ENCODE data around the gene OR2AG1. TPM values are rescaled to one million over a fixed set of nuclear protein-coding genes. Genes with fewer than 3 reads are reported as not detected.
"Not testable (repeated sequence)": the region's sequence is repeated elsewhere in the genome, so short reads cannot be mapped to it uniquely, and the experiment has no call there.

OR2AG1 gene
- total and polyA plus RNA-seq, 2 experiments from 2014 or later, result not detected

- no peaks in the 10 kb centered on the region for H3K9me2 ChIP-seq (ENCODE audit: insufficient read depth)
- DNase-seq, result no peak
- WGBS, 2 experiments (ENCODE audit: low coverage in 1 of 2, low lambda C conversion rate in 2 of 2, missing lambda C conversion rate in 2 of 2), result 51 to 55% methylated on average over 4 of the region's 4 CpGs
- no peaks in the 10 kb centered on the region for H3K36me3 ChIP-seq (ENCODE audit: low read depth)
- 0 out of 2 replicates have a peak, but pooled peaks cover 2% of the 10 kb centered on the region for H3K4me1 ChIP-seq (ENCODE audit: insufficient read depth)
- H3K27me3 ChIP-seq (replicated peaks; ENCODE audit: insufficient read depth), result no peaks in the 10 kb centered on the region
- no peaks in the 10 kb centered on the region; the same call in 1 of the 2 replicates for H3F3A ChIP-seq (ENCODE audit: insufficient read depth)
- H3K79me2 ChIP-seq (ENCODE audit: insufficient read depth), result no peaks in the 10 kb centered on the region
- no peak overlapping the region for H3K4me2 ChIP-seq (ENCODE audit: unreplicated experiment)
- H2AFZ ChIP-seq, result no peak overlapping the region
- H3K9me3 ChIP-seq (ENCODE audit: low read depth), result no peaks in the 10 kb centered on the region
- H3K27ac ChIP-seq, result no peak overlapping the region
- H3K9ac ChIP-seq, result no peak overlapping the region
- H4K20me1 ChIP-seq (ENCODE audit: insufficient read depth), result no peaks in the 10 kb centered on the region
- no peak for TF ChIP-seq EZH2phosphoT487 (IDR thresholded peaks at IDR 0.05; ENCODE audit: insufficient read depth, low read depth)
- no peak for TF ChIP-seq EZH2 (IDR thresholded peaks at IDR 0.05; ENCODE audit: insufficient read depth, poor library complexity, severe bottlenecking)
- in situ Hi-C loops (cut with MboI), result no loop called here
- H3K4me3 ChIP-seq, result no peak overlapping the region
Measured at GRCh38 chr11:6794639-6795038, 11.8 kb downstream of the OR2AG1 start.

DNA sequence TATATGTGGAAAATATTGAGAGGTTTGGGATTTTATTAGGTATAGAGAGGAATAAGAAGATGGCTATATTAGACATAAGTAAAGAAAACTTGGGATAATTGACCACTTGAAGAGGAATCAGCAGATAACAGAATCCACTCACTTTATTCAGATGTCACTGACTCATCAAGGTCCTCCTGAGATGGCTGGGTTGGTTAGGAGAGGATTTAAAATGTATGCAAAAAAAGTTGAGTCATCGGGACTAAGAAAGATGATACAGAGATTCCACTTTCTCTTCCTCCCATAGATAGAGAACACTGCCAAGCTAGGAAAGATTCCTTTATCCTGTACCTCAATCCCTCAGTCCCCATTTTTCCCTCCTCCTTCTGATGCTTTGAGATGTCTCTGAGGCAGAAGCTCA is 16.6 kb downstream of the OR2AG1 start, which contains the start of gene OR6A2:
TSS of gene OR6A2 (minus strand) at position 288 of the 400 bp plus-strand sequence. CDS start 3,981 bp downstream, outside the sequence.
- Histone ChIP-seq H3K79me2 (ENCODE audit: insufficient read depth) (no peaks in the 10 kb centered on the region), H3K4me3 (no peak within 1 kb of the TSS), H3K4me2 (ENCODE audit: unreplicated experiment) (no peak within 1 kb of the TSS), H3K9me2 (ENCODE audit: insufficient read depth) (no peaks in the 10 kb centered on the region), H3F3A (ENCODE audit: insufficient read depth) (no peaks in the 10 kb centered on the region; the same call in 1 of the 2 replicates), H3K9ac (no peak within 1 kb of the TSS), H3K9me3 (ENCODE audit: low read depth) (no peaks in the 10 kb centered on the region), H4K20me1 (ENCODE audit: insufficient read depth) (no peaks in the 10 kb centered on the region), H3K4me1 (ENCODE audit: insufficient read depth) (0 out of 2 replicates have a peak, but pooled peaks cover 3% of the 10 kb centered on the region), H2AFZ (no peak within 1 kb of the TSS), H3K36me3 (ENCODE audit: low read depth) (no peaks in the 10 kb centered on the region), H3K27ac (no peak within 1 kb of the TSS), H3K27me3 (replicated peaks; ENCODE audit: insufficient read depth) (no peaks in the 10 kb centered on the region)
- peak; percentile 70 for DNase-seq
- in situ Hi-C loops (cut with MboI), result no loop called here
- WGBS, 2 experiments (ENCODE audit: low coverage in 1 of 2, low lambda C conversion rate in 2 of 2, missing lambda C conversion rate in 2 of 2), result 50 to 54% methylated on average over 1 of the region's 1 CpG
- no peak for TF ChIP-seq EZH2phosphoT487 (IDR thresholded peaks at IDR 0.05; ENCODE audit: insufficient read depth, low read depth)
- no peak for TF ChIP-seq EZH2 (IDR thresholded peaks at IDR 0.05; ENCODE audit: insufficient read depth, poor library complexity, severe bottlenecking)

DNA sequence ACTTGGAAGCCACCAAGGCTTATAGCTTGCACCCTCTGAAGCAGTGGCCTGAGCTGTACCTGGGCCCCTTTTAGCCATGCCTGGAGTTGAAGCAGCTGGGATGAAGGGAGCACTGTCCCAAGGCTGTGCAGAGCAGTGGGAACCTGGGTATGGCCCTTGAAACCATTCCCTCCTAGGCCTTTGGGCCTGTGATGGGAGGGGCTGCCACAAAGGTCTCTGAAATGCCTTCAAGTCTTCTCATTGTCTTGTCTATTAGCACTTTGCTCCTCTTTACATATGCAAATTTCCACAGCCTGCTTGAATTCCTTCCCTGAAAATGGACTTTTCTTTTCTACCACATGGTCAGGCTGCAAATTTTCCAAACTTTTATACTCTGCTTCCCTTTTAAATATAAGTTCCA is 18.3 kb downstream of the OR2AG1 start:
- H3K27ac ChIP-seq; H3F3A ChIP-seq (ENCODE audit: insufficient read depth); H3K79me2 ChIP-seq (ENCODE audit: insufficient read depth); H3K4me3 ChIP-seq; H2AFZ ChIP-seq; H3K9me3 ChIP-seq (ENCODE audit: low read depth); H4K20me1 ChIP-seq (ENCODE audit: insufficient read depth); H3K4me1 ChIP-seq (ENCODE audit: insufficient read depth); in situ Hi-C loops (cut with MboI); DNase-seq; H3K27me3 ChIP-seq (replicated peaks; ENCODE audit: insufficient read depth); H3K9me2 ChIP-seq (ENCODE audit: insufficient read depth); H3K36me3 ChIP-seq (ENCODE audit: low read depth); H3K4me2 ChIP-seq (ENCODE audit: unreplicated experiment); H3K9ac ChIP-seq: not testable (repeated sequence)

DNA sequence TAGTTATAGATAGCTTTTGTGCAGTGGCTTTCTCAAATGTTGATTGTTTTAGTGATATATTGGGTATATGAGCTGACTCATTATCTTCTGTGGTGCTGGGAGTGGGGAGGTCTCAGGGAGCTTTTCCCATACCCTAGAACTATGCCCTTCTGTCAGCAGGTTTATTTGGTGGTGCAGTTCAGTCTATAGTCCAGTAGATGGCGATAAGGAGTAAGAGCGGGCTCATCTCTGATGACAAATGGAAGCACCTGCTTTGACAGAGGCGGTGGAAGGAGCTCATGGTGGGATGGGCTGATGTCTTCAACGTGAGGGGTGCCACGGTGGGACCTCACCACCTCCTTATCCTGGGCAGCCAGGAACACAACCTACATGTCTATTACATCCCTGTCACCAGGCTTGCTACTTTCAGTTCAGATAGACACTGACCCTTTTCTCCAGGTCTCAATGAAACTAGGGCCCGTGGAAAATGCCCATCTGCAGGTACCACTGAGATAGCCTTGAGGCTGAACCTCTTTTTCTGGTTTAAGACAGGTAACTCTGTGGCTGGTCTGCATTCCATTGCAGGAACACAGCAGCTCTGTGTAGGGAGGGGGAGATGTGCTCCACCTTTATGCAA is 29.7 kb downstream of the OR2AG1 start:
- DNase-seq, result peak; percentile 54
- WGBS, 2 experiments (ENCODE audit: low coverage in 1 of 2, low lambda C conversion rate in 2 of 2, missing lambda C conversion rate in 2 of 2), result 16 to 17% methylated on average over 6 of the region's 6 CpGs

GRCh38 chr11:6813656-6814055 is 30.8 kb downstream of the OR2AG1 start:
- Histone ChIP-seq H3K9me3 (ENCODE audit: low read depth) (no peaks in the 10 kb centered on the region), H4K20me1 (ENCODE audit: insufficient read depth) (no peaks in the 10 kb centered on the region), H3K4me2 (ENCODE audit: unreplicated experiment) (no peak overlapping the region), H3K4me1 (ENCODE audit: insufficient read depth) (no peaks in the 10 kb centered on the region), H3K79me2 (ENCODE audit: insufficient read depth) (no peaks in the 10 kb centered on the region), H3K9me2 (ENCODE audit: insufficient read depth) (no peaks in the 10 kb centered on the region), H3K36me3 (ENCODE audit: low read depth) (no peaks in the 10 kb centered on the region), H3K27me3 (replicated peaks; ENCODE audit: insufficient read depth) (no peaks in the 10 kb centered on the region), H3K27ac (no peak overlapping the region), H3K4me3 (no peak overlapping the region), H3K9ac (no peak overlapping the region), H3F3A (ENCODE audit: insufficient read depth) (no peaks in the 10 kb centered on the region), H2AFZ (no peak overlapping the region)
- no peak for TF ChIP-seq EZH2 (IDR thresholded peaks at IDR 0.05; ENCODE audit: insufficient read depth, poor library complexity, severe bottlenecking)
- no peak for TF ChIP-seq EZH2phosphoT487 (IDR thresholded peaks at IDR 0.05; ENCODE audit: insufficient read depth, low read depth)
- no peak for DNase-seq
- 41% methylated on average over 2 of the region's 2 CpGs for WGBS, 2 experiments (ENCODE audit: low coverage in 1 of 2, low lambda C conversion rate in 2 of 2, missing lambda C conversion rate in 2 of 2)
- in situ Hi-C loops (cut with MboI), result no loop called here

More for the DNA sequence above, 29.7 kb downstream of the OR2AG1 start:
- Histone ChIP-seq H2AFZ (no peak overlapping the region), H3K79me2 (ENCODE audit: insufficient read depth) (no peaks in the 10 kb centered on the region), H3K4me3 (no peak overlapping the region), H3K9me2 (ENCODE audit: insufficient read depth) (no peaks in the 10 kb centered on the region), H3F3A (ENCODE audit: insufficient read depth) (no peaks in the 10 kb centered on the region), H3K9me3 (ENCODE audit: low read depth) (no peaks in the 10 kb centered on the region), H3K9ac (no peak overlapping the region), H3K36me3 (ENCODE audit: low read depth) (no peaks in the 10 kb centered on the region), H3K27me3 (replicated peaks; ENCODE audit: insufficient read depth) (no peaks in the 10 kb centered on the region), H3K27ac (no peak overlapping the region), H4K20me1 (ENCODE audit: insufficient read depth) (no peaks in the 10 kb centered on the region), H3K4me1 (ENCODE audit: insufficient read depth) (no peaks in the 10 kb centered on the region), H3K4me2 (ENCODE audit: unreplicated experiment) (no peak overlapping the region)
- in situ Hi-C loops (cut with MboI), result no loop called here
- TF ChIP-seq EZH2 (IDR thresholded peaks at IDR 0.05; ENCODE audit: insufficient read depth, poor library complexity, severe bottlenecking), result no peak
- no peak for TF ChIP-seq EZH2phosphoT487 (IDR thresholded peaks at IDR 0.05; ENCODE audit: insufficient read depth, low read depth)

Data from GM23248 (cell line).